GM21825 (cell line): ENCODE data around the gene PTPRN2.

ENCODE experiments used
- ATAC-seq: cut with Tn5 transposase; IDR thresholded peaks from one replicate; pipeline ENCODE4 v1.9.1; 2021; ENCODE audit warnings: mild to moderate bottlenecking, moderate library complexity; ENCODE audit not compliant: unreplicated experiment

PTPRN2 gene

DNA sequence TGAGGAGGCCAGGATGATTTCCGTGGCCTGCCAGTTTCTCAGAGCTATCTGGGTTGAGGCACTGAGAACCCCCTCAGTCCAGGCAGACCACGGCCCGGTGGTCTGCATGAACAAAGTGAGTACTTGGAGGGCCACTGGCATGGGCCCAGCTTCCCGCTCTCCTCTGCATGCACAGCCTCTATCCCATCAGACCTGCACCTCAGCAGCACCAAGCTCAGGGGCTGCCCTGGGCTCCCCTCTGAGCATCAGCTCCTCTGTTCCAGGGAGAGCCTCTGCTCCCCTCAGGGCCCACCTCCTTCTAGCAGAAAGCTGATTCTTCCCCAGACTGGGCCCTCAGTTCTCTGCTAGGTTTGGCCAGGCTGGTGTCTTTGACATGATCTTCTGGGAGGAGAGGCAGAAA is 780.9 kb downstream of the PTPRN2 start:
- no peak for ATAC-seq

DNA sequence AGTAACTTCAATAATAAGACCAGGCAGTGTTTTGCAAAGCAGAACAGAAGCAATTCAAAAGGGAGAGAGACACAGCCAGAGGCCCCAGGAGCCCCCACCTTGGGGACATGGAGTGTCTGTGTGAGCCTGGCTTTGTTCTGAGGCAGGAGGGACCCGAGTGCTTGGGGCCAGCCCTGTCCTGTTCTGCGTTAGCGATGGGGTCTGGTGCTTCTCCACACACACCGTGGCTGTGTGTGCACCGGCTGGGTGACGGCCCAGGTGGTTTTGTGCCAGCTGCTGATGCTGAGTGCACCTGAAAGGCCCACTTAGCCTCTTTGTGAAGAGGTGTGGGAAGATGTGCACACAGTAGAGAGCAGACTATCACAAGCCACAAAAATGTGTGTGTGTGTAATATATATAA is 781.9 kb downstream of the PTPRN2 start:
- no peak for ATAC-seq

GRCh38 chr7:157803906-157804305 is 783.7 kb downstream of the PTPRN2 start:
- no peak for ATAC-seq

DNA sequence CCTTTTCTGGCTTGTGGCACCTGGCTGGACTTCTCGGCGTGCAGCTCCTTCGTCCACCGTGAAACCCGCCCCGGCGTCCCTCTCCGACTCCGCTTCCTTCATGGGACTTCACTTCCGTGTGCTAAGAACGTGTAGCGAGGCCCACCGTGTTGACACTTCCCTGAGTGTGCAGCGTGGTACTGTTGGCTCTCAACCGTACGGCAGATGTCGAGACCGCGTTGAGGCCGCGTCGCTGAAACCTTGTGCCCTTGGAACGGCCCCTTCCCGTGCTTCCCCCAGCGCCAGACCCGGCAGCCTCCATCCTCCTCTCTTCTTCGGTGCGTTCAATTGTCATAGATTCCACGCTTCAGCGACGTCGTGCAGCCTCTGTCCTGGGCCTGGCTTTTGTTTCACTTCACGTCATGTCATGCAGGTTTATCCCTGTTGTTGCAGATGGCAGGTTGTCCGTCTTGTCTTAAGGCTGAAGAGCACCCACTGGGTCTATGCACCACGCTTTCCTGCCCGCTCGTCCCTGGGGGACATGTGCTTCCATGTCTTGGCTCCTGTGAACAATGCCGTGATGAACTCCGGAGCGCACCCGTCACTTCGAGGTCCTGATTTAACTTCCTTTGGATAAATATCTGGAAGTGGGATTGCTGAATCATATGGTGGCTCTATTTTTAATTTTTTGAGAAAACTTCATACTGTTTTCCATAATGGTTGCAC is 785.5 kb downstream of the PTPRN2 start:
- no peak for ATAC-seq

DNA sequence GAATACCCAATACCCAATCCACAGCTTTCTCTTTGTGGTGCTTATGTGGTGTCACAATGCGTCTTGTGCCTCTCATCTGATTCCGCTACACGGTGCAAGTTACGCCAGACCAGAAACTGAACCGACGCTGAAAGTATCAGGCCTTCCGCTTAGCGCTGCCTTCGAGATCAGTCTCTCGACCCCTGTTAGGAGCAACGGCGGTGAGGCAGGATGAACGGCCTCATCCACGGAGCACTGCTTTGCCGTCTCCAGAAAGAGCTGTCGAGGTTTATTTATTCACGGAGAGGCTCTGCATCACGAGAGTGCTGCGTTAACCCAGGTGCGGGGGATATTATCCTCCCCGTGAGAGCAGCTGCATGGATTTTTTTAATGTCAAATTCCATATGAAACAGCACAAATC is 786.5 kb downstream of the PTPRN2 start:
- no peak for ATAC-seq

DNA sequence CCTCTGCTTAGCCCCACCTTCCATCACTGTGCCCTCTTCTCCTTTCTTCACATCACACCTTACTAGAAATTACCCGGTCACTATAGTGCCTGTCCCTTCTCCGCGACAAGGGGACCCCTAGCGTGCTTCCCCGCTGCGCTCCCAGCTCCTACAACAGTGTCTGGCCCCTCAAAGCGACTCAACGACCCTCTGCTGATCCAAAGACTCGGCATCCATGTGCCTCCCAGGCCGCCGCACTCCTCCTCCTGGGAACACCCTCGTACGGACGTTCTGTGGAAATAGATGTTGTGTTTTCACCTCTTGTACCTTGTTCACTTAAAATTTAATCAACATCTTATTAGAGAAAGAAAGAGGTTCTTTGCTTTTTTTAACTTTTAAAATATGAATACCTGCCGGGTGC is 787.3 kb downstream of the PTPRN2 start:
- ATAC-seq: no peak

GRCh38 chr7:157799076-157799685 is 788.4 kb downstream of the PTPRN2 start:
- no peak for ATAC-seq

DNA sequence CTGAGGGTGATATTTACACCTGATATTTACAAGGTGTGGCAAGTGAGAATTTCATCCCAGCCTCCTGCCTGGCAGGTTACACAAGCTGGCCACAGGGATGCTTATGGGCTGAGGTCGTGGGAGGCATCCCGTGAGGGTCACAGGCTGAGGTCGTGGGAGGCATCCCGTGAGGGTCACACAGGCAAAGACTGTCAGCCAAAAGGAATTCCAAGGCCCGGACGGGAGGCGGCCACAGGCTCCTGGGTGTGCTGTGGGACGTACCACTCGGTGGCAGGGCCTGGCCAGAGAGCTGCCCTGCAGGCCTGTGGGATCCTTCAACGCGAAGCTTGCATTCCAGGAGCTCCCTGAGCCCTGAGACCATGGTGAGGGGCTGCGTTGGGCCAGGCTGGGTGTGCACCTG is 790.3 kb downstream of the PTPRN2 start:
- no peak for ATAC-seq

DNA sequence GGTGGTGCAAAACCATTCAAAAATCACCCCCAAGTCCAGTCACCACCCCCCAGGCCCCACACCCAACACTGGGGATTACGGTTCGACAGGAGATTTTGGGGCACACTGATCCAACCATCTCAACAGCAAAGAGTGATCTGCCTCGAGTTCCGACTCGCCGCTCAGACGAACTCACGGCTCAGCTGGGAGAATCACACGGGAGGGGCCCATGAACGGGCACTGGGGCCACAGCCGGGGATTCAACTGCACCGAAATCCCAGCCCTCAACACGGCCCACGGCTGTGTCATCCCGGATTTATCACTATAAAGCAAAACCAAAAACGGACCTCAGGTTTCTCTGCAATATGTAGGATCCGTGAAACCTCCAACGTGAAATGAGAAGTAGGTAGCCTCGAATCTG is 790.8 kb downstream of the PTPRN2 start:
- ATAC-seq: no peak

GRCh38 chr7:157795643-157796042 is 792.0 kb downstream of the PTPRN2 start:
- no peak for ATAC-seq

DNA sequence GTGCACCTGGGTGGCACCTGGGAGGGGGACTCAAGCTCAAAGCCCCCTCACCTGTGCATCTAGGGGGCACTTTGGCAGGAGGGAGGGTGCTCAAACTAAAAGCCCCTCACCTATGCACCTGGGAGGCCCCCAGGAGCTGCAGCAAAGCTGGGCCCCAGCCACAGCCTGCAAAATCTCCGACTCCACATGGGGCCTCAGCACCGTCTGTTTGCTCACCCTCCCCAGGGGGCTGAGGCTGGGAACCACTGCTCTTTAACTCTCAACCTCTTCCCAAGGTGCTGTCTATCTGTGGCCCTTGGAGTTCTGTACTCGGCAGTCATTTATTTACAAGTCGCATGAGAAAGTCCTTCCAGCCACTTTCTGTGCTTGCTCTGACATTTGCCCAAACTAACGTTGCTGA is 792.4 kb downstream of the PTPRN2 start:
- ATAC-seq: no peak

GRCh38 chr7:157794746-157795065 is 792.9 kb downstream of the PTPRN2 start:
- no peak for ATAC-seq

GRCh38 chr7:157793973-157794745 is 793.5 kb downstream of the PTPRN2 start:
- no peak for ATAC-seq

DNA sequence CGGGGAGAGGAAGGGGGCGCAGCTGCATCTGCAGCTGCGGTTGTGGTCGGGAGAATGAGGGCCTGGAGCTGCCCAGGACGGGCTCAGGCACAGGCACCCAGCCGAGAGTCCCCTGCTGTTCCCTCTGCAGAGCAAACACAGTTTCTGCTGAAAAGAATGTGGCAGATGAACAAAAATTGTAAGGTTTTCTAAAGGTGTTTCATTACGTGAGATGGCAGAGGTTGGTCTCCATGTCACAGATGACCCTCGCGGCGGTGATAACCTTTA is 794.6 kb downstream of the PTPRN2 start:
- ATAC-seq: no peak

GRCh38 chr7:157792241-157793086 is 795.2 kb downstream of the PTPRN2 start:
- ATAC-seq: no peak

GRCh38 chr7:157791666-157792065 is 796.0 kb downstream of the PTPRN2 start:
- ATAC-seq: no peak

DNA sequence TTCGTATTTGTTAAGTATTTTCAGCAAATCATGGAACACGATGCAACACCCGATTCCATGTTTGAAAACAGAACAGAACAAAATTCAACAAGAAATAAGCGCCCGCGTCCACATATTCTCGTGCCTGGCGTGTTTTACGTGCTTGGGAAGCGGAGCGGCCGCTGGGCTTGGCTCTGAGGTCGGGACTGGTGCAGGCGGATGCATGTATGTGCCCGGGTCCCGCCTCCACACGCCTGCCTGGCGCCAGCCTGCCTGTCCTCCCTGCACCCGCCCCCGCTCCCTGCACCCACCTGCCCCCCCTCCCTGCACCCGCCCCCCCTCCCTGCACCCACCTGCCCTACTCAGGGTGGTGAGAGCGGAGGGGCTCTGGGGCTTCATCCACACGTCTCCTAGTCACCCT is 796.4 kb downstream of the PTPRN2 start:
- no peak for ATAC-seq

- ATAC-seq: no peak
Observed at GRCh38 chr7:157789942-157790341, 797.7 kb downstream of the PTPRN2 start.

DNA sequence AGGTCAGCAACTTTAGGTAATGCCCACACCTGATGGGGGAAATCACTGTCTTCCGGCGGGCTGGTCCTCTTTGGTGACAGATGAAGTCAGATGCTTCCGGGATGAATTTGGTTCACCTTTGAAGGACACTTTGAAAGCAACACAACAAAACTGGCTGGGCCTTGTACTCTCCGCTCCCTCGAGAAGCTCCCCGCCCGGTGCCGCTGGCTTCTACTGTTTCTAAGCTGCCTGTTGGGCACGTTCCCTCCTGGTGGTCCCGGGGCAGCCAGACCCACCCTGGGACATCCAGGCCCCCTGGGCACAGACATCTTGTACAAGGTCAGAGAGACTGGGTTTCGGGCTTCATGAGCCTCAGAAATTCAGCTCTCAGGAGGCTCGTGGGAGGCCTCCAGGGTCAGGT is 798.5 kb downstream of the PTPRN2 start:
- ATAC-seq: no peak

DNA sequence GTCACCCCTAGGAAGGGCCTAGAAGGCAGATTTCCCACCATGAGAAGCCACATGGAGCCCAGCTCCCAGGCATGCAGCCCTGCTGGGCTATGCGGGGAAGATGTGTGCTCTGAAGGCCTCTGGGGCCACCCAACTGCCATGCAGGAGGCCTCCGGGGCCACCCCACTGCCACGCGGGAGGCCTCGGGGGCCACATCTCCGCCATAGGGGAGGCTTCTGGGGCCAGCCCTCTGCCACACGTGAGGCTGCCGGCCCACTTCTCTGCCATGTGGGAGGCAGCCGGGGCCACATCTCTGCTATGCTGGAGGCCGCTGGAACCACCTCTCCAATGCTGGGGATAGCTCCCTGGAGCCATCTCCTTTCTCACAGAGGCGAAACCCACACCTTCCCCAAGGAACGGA is 799.0 kb downstream of the PTPRN2 start:
- ATAC-seq: no peak

DNA sequence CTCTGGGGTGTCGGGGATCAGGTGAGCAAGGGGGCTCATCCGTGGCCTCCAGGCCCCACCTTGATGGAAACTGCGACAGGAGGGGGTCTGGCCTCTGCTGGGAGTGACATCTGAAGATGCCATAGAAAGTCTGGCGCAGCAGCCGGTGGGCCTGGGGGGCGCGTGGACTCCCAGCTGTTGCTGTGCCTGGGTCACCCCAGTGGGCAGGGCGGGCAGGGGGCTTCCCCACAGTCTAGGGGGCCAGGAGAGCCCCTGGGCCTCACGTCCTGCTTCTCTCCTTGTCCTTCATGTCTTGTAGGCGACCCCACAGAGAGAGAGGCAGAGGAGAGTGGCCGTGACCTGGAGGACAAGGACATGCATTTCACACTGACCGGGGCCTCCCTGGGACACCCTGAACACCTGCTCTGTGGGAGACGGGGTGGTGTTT is 800.3 kb downstream of the PTPRN2 start:
- no peak for ATAC-seq
